GM18870 (cell line): ENCODE data around the gene KRTAP4-9.
"Not testable (repeated sequence)": the region's sequence is repeated elsewhere in the genome, so short reads cannot be mapped to it uniquely, and the experiment has no call there.

Experiments
- ATAC-seq: cut with Tn5 transposase; IDR thresholded peaks from one replicate; pipeline ENCODE4 v1.9.1; 2021; ENCODE audit warnings: moderate library complexity; ENCODE audit not compliant: unreplicated experiment

KRTAP4-9 gene

GRCh38 chr17:41096055-41096454, 9.1 kb upstream of the KRTAP4-9 start:
- no peak for ATAC-seq

- ATAC-seq, result no peak
Measured at GRCh38 chr17:41098042-41098441, 7.1 kb upstream of the KRTAP4-9 start, which contains the start of gene KRTAP4-8. TSS of gene KRTAP4-8 (minus strand) at chr17:41098142. CDS start at chr17:41098084, 58 bp downstream.

GRCh38 chr17:41098481-41098880, 6.7 kb upstream of the KRTAP4-9 start:
- no peak for ATAC-seq

- not testable (repeated sequence) for ATAC-seq
Measured at GRCh38 chr17:41099682-41100480, 5.3 kb upstream of the KRTAP4-9 start.

GRCh38 chr17:41101586-41102259, 3.5 kb upstream of the KRTAP4-9 start, which contains the start of gene KRTAP4-16:
TSS of gene KRTAP4-16 (minus strand) at chr17:41102209. CDS start at chr17:41102209, 0 bp downstream.
- ATAC-seq, result no peak

GRCh38 chr17:41103896-41104295, 1.3 kb upstream of the KRTAP4-9 start:
- ATAC-seq, result no peak

GRCh38 chr17:41104386-41105038, 677 bp upstream of the KRTAP4-9 start:
- ATAC-seq, result not testable (repeated sequence)

- ATAC-seq, result no peak
Measured at GRCh38 chr17:41107941-41108450, 2.8 kb downstream of the KRTAP4-9 start.

GRCh38 chr17:41108728-41109386, 3.7 kb downstream of the KRTAP4-9 start:
- ATAC-seq, result not testable (repeated sequence)

GRCh38 chr17:41111151-41111885, 6.1 kb downstream of the KRTAP4-9 start:
- ATAC-seq, result no peak

- ATAC-seq, result no peak
Measured at GRCh38 chr17:41116297-41116696, 11.1 kb downstream of the KRTAP4-9 start.

- not testable (repeated sequence) for ATAC-seq
Measured at GRCh38 chr17:41117846-41118386, 12.7 kb downstream of the KRTAP4-9 start, which contains the start of gene KRTAP4-11. TSS of gene KRTAP4-11 (minus strand) at chr17:41118373. CDS start at chr17:41118315, 58 bp downstream.

GRCh38 chr17:41118721-41119120, 13.5 kb downstream of the KRTAP4-9 start:
- ATAC-seq, result no peak

- ATAC-seq, result not testable (repeated sequence)
Measured at GRCh38 chr17:41119696-41120690, 14.8 kb downstream of the KRTAP4-9 start.

- no peak for ATAC-seq
Measured at GRCh38 chr17:41121742-41122141, 16.6 kb downstream of the KRTAP4-9 start.

GRCh38 chr17:41123292-41123990, 18.3 kb downstream of the KRTAP4-9 start:
- ATAC-seq, result not testable (repeated sequence)

GRCh38 chr17:41123991-41124371, 18.8 kb downstream of the KRTAP4-9 start, which contains the start of gene KRTAP4-12:
TSS of gene KRTAP4-12 (minus strand) at chr17:41124182. CDS start at chr17:41124122, 60 bp downstream.
- ATAC-seq, result not testable (repeated sequence)

GRCh38 chr17:41125064-41125463, 19.9 kb downstream of the KRTAP4-9 start:
- ATAC-seq, result no peak
